H9 (cell line): ENCODE measurements around the gene INTS6. TPM values are rescaled to one million over a fixed set of nuclear protein-coding genes. Genes with fewer than 3 reads are reported as not detected.
A peak's percentile ranks its signal among the peaks of the same experiment; 100 is the strongest.

Source experiments
- DNase-seq: peaks from one replicate; pipeline ENCODE4 v3.0.0-alpha.2; 2017
- H2AFZ ChIP-seq: one replicate; pipeline ENCODE4 v1.6.1; 2013; ENCODE audit warnings: mild to moderate bottlenecking, low read length, control low read depth, moderate library complexity
- H2AK5ac ChIP-seq: 2 replicates; pipeline ENCODE4 v1.6.1; 2013; ENCODE audit warnings: low read length, control low read depth, mixed read lengths; ENCODE audit not compliant: insufficient read length
- H2BK120ac ChIP-seq: one replicate; pipeline ENCODE4 v1.6.1; 2013; ENCODE audit warnings: low read depth, mild to moderate bottlenecking, low read length, control low read depth, inconsistent platforms; ENCODE audit not compliant: poor library complexity, severe bottlenecking
- H2BK12ac ChIP-seq: 2 replicates; pipeline ENCODE4 v1.6.1; 2013; ENCODE audit warnings: low read length, control low read depth, mixed read lengths, low read depth; ENCODE audit not compliant: insufficient read length
- H2BK15ac ChIP-seq: 2 replicates; pipeline ENCODE4 v1.6.1; 2013; ENCODE audit warnings: low read depth, low read length, control low read depth
- H2BK20ac ChIP-seq: one replicate; pipeline ENCODE4 v1.6.1; 2013; ENCODE audit warnings: low read depth, mild to moderate bottlenecking, low read length, control low read depth, inconsistent platforms; ENCODE audit not compliant: poor library complexity, severe bottlenecking
- H2BK5ac ChIP-seq: 2 replicates; pipeline ENCODE4 v1.6.1; 2013; ENCODE audit warnings: low read length, control low read depth, mixed read lengths; ENCODE audit not compliant: insufficient read length
- H3K14ac ChIP-seq: 2 replicates; pipeline ENCODE4 v1.6.1; 2013; ENCODE audit warnings: low read length, control low read depth; ENCODE audit not compliant: insufficient read depth
- H3K18ac ChIP-seq: 2 replicates; pipeline ENCODE4 v1.6.1; 2013; ENCODE audit warnings: low read depth, mild to moderate bottlenecking, mixed read lengths, low read length, control low read depth; ENCODE audit not compliant: insufficient read length
- H3K23ac ChIP-seq: 2 replicates; pipeline ENCODE4 v1.6.1; 2013; ENCODE audit warnings: low read length, control low read depth, mixed read lengths, low read depth; ENCODE audit not compliant: insufficient read length
- H3K23me2 ChIP-seq: 2 replicates; pipeline ENCODE4 v1.6.1; 2013; ENCODE audit warnings: low read depth, mild to moderate bottlenecking, mixed read lengths, low read length, control low read depth; ENCODE audit not compliant: insufficient read length, poor library complexity, severe bottlenecking
- H3K27ac ChIP-seq: 2 replicates; pipeline ENCODE4 v1.5.1; 2013; ENCODE audit warnings: low read length, control low read depth, mixed read lengths, low read depth; ENCODE audit not compliant: insufficient read length
- H3K27me3 ChIP-seq: 2 replicates; pipeline ENCODE4 v1.6.1; 2013; ENCODE audit warnings: low read length, control low read depth, inconsistent platforms; ENCODE audit not compliant: insufficient read depth
- H3K4ac ChIP-seq: 2 replicates; pipeline ENCODE4 v1.6.1; 2013; ENCODE audit warnings: low read depth, mild to moderate bottlenecking, control low read depth, inconsistent platforms, low read length, moderate library complexity
- H3K4me1 ChIP-seq: 2 replicates; pipeline ENCODE4 v1.6.1; 2013; ENCODE audit warnings: low read length, control low read depth, inconsistent platforms; ENCODE audit not compliant: insufficient read depth
- H3K4me2 ChIP-seq: 2 replicates; pipeline ENCODE4 v1.6.1; 2013; ENCODE audit warnings: low read length, control low read depth, mixed read lengths; ENCODE audit not compliant: insufficient read length, insufficient read depth
- H3K56ac ChIP-seq: 2 replicates; pipeline ENCODE4 v1.6.1; 2013; ENCODE audit warnings: low read depth, mild to moderate bottlenecking, mixed read lengths, low read length, control low read depth; ENCODE audit not compliant: insufficient read length
- H3K79me1 ChIP-seq: 2 replicates; pipeline ENCODE4 v1.6.1; 2013; ENCODE audit warnings: low read depth, mild to moderate bottlenecking, moderate library complexity, low read length, control low read depth, inconsistent platforms; ENCODE audit not compliant: insufficient read depth, poor library complexity, severe bottlenecking
- H3K79me2 ChIP-seq: 2 replicates; pipeline ENCODE4 v1.6.1; 2013; ENCODE audit warnings: low read length, control low read depth, inconsistent platforms; ENCODE audit not compliant: insufficient read depth
- H3K9ac ChIP-seq: 2 replicates; pipeline ENCODE4 v1.6.1; 2013; ENCODE audit warnings: low read length, control low read depth, mixed read lengths; ENCODE audit not compliant: insufficient read length; ENCODE audit errors: extremely low read depth
- H3K9me3 ChIP-seq: one replicate; pipeline ENCODE4 v1.6.1; 2013; ENCODE audit warnings: low read depth, low read length, inconsistent platforms; ENCODE audit not compliant: control insufficient read depth
- H3T11ph ChIP-seq: one replicate; pipeline ENCODE4 v1.6.1; 2013; ENCODE audit warnings: mild to moderate bottlenecking, low read length, control low read depth, inconsistent platforms
- H4K20me1 ChIP-seq: one replicate; pipeline ENCODE4 v1.6.1; 2013; ENCODE audit not compliant: control insufficient read depth, insufficient read length, insufficient read depth
- H4K5ac ChIP-seq: 2 replicates; pipeline ENCODE4 v1.6.1; 2013; ENCODE audit warnings: low read depth, mild to moderate bottlenecking, mixed read lengths, low read length, control low read depth; ENCODE audit not compliant: insufficient read length
- H4K8ac ChIP-seq: replicated peaks from 2 replicates; pipeline ENCODE4 v1.6.1; 2013; ENCODE audit warnings: low read length, control low read depth, mixed read lengths, low read depth; ENCODE audit not compliant: insufficient read length
- H4K91ac ChIP-seq: 2 replicates; pipeline ENCODE4 v1.6.1; 2013; ENCODE audit warnings: low read depth, mild to moderate bottlenecking, moderate library complexity, mixed read lengths, low read length, control low read depth; ENCODE audit not compliant: insufficient read length
- H3K27ac Mint-ChIP-seq, 3 experiments: 2 replicates in 2 of 3; 3 replicates in 1 of 3; pipeline ENCODE4 v1.8.0; 2020 to 2021; ENCODE audit warnings: mixed read lengths in 3 of 3, mild to moderate bottlenecking in 1 of 3, moderate library complexity in 1 of 3
- H3K27me3 Mint-ChIP-seq: 2 replicates; pipeline ENCODE4 v1.8.0; 2021; ENCODE audit warnings: low read depth, mild to moderate bottlenecking, moderate library complexity, mixed read lengths
- H3K36me3 Mint-ChIP-seq, 3 experiments: 2 replicates in 2 of 3; 3 replicates in 1 of 3; pipeline ENCODE4 v1.8.0; 2020 to 2021; ENCODE audit warnings: low read depth in 3 of 3, mixed read lengths in 3 of 3; ENCODE audit not compliant: insufficient read depth in 1 of 3
- H3K4me1 Mint-ChIP-seq, 2 experiments: 2 replicates each; pipeline ENCODE4 v1.8.0; 2020; ENCODE audit warnings: mixed read lengths in 2 of 2
- H3K4me3 Mint-ChIP-seq, 2 experiments: 2 replicates in 1 of 2; 3 replicates in 1 of 2; pipeline ENCODE4 v1.8.0; 2020 to 2021; ENCODE audit warnings: mild to moderate bottlenecking in 2 of 2, mixed read lengths in 2 of 2, moderate library complexity in 1 of 2
- H3K9me3 Mint-ChIP-seq, 2 experiments: 2 replicates in 1 of 2; 3 replicates in 1 of 2; pipeline ENCODE4 v1.8.0; 2020; ENCODE audit warnings: mild to moderate bottlenecking in 2 of 2, mixed read lengths in 2 of 2, moderate library complexity in 1 of 2
- CTCF ChIP-seq: fragments of 200-600 bp; sonication (generic); conservative IDR thresholded peaks from 3 replicates; pipeline ENCODE4 v1.8.0; 2021; ENCODE audit warnings: antibody characterized with exemption, mild to moderate bottlenecking
- WGBS: extraction: QIAGEN DNeasy Blood & Tissue Kit; methylation state at CpG from one replicate; pipeline ENCODE4 v1.1.7; 2013; ENCODE audit warnings: missing lambda C conversion rate, low lambda C conversion rate, mixed read lengths; ENCODE audit not compliant: insufficient read length; ENCODE audit errors: extremely low coverage; 5-methylcytosine and 5-hydroxymethylcytosine counted together
- total RNA-seq: library from RNA; stranded (reverse); gene quantifications from 2 replicates; pipeline ENCODE4 v1.2.1, GENCODE V29; 2021

Gene INTS6
- total RNA-seq, 1 experiment from 2014 or later: 61.2 TPM

GRCh38 chr13:51396352-51396751 is 56.5 kb downstream of the INTS6 start:
- H2BK15ac ChIP-seq: no peak overlapping the region
- no peaks in the 10 kb centered on the region for H3K27me3 Mint-ChIP-seq
- no peaks in the 10 kb centered on the region for H3K27me3 ChIP-seq
- H3K4ac ChIP-seq: no peak overlapping the region
- no peaks in the 10 kb centered on the region for H3K23me2 ChIP-seq
- H3K23ac ChIP-seq: no peak overlapping the region
- no CpG with 5 or more reads among the region's 2 CpGs for WGBS
- no peak for TF ChIP-seq CTCF
- peaks cover 3% of the 10 kb centered on the region for H3K4me1 ChIP-seq
- H3K4me3 Mint-ChIP-seq: no peak overlapping the region
- DNase-seq: no peak
- H3K18ac ChIP-seq: no peak overlapping the region
- no peak overlapping the region for H3K4me2 ChIP-seq
- no peak overlapping the region for H3K56ac ChIP-seq
- no peak overlapping the region for H2BK12ac ChIP-seq
- H3K79me1 ChIP-seq: no peaks in the 10 kb centered on the region
- no peaks in the 10 kb centered on the region for H3K9me3 Mint-ChIP-seq
- no peak overlapping the region for H2AK5ac ChIP-seq
- H2BK120ac ChIP-seq: no peak overlapping the region
- H4K5ac ChIP-seq: no peak overlapping the region
- H3K27ac Mint-ChIP-seq: peak overlapping the region; percentile 5 to 43 (median 33); a peak in 5 of 7 replicates
- H3K9ac ChIP-seq: no peak overlapping the region
- H3K36me3 Mint-ChIP-seq: peaks cover 0 to 7% (median 2%) of the 10 kb centered on the region in 3 experiments; a peak in 1 of 7 replicates
- H4K8ac ChIP-seq: no peak overlapping the region
- peaks cover 21 to 34% of the 10 kb centered on the region in 2 experiments for H3K4me1 Mint-ChIP-seq
- no peaks in the 10 kb centered on the region for H3K9me3 ChIP-seq
- H3K79me2 ChIP-seq: no peaks in the 10 kb centered on the region; the same call in 1 of the 2 replicates
- H2BK20ac ChIP-seq: no peak overlapping the region
- H4K20me1 ChIP-seq: no peaks in the 10 kb centered on the region
- no peak overlapping the region for H3K27ac ChIP-seq
- H3K14ac ChIP-seq: no peak overlapping the region
- H4K91ac ChIP-seq: no peak overlapping the region
- no peak overlapping the region for H3T11ph ChIP-seq
- H2AFZ ChIP-seq: no peak overlapping the region
- no peak overlapping the region for H2BK5ac ChIP-seq
